ENCODE data around the gene NRXN3.

The NRXN3 gene

DNA sequence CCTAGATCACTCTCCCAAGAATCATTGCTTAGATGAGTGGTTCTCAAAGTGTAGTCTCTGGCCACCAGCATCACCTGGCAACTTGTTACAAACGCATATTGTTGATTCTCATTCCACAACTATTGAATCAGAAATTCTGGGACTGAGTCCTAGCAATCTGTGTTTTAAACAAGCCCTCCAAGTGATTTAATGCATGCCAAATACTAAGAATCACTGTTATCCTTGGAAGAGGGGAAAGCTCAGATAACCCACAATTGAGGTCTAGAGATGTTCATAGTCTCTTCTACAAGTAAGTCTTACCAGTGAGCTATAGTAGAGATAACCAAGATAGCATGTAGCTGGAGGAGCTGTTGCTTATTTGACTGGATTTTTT is 1374.5 kb downstream of the NRXN3 start:
- H3K4me3 ChIP-seq (ENCODE audit: low read depth, low read length) = no peak overlapping the region
- TF ChIP-seq, protein P1, sequence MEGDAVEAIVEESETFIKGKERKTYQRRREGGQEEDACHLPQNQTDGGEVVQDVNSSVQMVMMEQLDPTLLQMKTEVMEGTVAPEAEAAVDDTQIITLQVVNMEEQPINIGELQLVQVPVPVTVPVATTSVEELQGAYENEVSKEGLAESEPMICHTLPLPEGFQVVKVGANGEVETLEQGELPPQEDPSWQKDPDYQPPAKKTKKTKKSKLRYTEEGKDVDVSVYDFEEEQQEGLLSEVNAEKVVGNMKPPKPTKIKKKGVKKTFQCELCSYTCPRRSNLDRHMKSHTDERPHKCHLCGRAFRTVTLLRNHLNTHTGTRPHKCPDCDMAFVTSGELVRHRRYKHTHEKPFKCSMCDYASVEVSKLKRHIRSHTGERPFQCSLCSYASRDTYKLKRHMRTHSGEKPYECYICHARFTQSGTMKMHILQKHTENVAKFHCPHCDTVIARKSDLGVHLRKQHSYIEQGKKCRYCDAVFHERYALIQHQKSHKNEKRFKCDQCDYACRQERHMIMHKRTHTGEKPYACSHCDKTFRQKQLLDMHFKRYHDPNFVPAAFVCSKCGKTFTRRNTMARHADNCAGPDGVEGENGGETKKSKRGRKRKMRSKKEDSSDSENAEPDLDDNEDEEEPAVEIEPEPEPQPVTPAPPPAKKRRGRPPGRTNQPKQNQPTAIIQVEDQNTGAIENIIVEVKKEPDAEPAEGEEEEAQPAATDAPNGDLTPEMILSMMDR (IDR thresholded peaks at IDR 0.05; ENCODE audit: insufficient read depth, low read depth, low read length, missing control alignments) = no peak
- DNase-seq (ENCODE audit: low read depth) = no peak

- TF ChIP-seq, protein P1 (IDR thresholded peaks at IDR 0.05; ENCODE audit: insufficient read depth, low read depth, low read length, missing control alignments) = no peak
- no peak for DNase-seq (ENCODE audit: low read depth)
- no peak overlapping the region for H3K4me3 ChIP-seq (ENCODE audit: low read depth, low read length)
Measured at GRCh38 chr14:79548836-79549235, 1378.7 kb downstream of the NRXN3 start.

- TF ChIP-seq, protein P1 (IDR thresholded peaks at IDR 0.05; ENCODE audit: insufficient read depth, low read depth, low read length, missing control alignments) = no peak
- no peak overlapping the region for H3K4me3 ChIP-seq (ENCODE audit: low read depth, low read length)
Measured at GRCh38 chr14:79549515-79549914, 1379.3 kb downstream of the NRXN3 start.

DNA sequence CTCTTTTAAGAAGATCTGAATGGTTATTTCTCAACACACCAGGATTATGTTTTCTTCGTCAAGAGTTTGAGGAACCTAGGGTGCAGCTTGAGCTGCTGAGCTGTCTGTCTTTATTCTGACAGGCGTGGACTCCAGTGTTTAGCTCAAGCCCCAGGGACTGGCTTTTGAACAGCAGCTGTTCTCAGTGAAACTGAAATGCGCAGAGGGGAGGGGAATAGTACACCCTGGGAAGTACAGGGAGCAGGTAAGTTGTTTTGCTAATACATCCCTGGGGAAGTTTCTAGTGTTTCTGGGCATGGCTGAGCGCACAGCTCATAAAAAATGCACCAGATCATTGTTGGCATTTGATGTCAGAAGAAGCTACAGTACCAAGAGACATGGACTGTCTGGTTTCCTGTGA is 1381.3 kb downstream of the NRXN3 start:
- no peak for DNase-seq (ENCODE audit: low read depth)
- TF ChIP-seq, protein P1 (IDR thresholded peaks at IDR 0.05; ENCODE audit: insufficient read depth, low read depth, low read length, missing control alignments) = no peak

More at GRCh38 chr14:79549515-79549914, 1379.3 kb downstream of the NRXN3 start:
- no peak for DNase-seq (ENCODE audit: low read depth)

DNA sequence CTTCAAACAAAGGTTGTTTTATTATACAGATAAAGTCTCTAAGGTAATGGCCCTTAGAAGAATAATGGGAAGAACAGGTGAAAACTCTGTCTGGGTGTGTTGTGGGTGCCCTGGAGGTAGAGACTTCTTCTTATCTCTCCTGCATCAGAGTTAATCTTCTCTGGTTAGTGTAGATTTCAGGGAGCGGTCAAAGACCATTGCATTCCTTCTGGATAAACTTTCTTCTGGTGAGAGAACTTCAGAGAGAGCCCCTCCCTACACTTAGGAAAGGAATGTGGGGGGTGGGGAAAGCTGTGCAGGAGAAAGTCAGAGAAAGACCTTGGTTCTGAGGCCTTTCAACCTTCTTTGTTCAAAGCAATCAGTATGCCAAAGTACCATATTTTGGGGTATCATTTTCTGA is 1382.6 kb downstream of the NRXN3 start:
- no peak overlapping the region for H3K4me3 ChIP-seq (ENCODE audit: low read depth, low read length)
- TF ChIP-seq, protein P1 (IDR thresholded peaks at IDR 0.05; ENCODE audit: insufficient read depth, low read depth, low read length, missing control alignments) = no peak
- no peak for DNase-seq (ENCODE audit: low read depth)

More for the DNA sequence above, 1381.3 kb downstream of the NRXN3 start:
- H3K4me3 ChIP-seq (ENCODE audit: low read depth, low read length) = no peak overlapping the region

- no peak overlapping the region for H3K4me3 ChIP-seq (ENCODE audit: low read depth, low read length)
- TF ChIP-seq, protein P1 (IDR thresholded peaks at IDR 0.05; ENCODE audit: insufficient read depth, low read depth, low read length, missing control alignments) = no peak
- no peak for DNase-seq (ENCODE audit: low read depth)
Measured at GRCh38 chr14:79554816-79555215, 1384.6 kb downstream of the NRXN3 start.

DNA sequence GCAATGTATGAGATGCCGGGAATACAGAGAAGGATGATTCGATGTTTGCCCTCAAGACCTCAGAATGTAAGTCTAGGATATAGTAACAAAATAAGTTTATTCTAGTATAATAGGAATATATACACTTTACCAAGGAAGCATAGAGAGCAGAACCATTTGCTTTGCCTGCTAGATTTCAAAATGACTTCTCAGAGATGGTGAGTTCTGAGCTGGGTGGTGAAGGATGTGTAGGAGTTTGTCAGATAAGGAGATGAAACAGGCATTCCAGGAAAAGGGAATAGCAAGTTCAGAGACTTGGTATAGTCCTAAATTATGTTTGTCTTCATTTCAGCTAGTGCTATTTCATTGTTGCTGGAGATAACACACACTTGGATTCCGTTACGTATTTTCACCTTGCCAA is 1385.3 kb downstream of the NRXN3 start:
- DNase-seq (ENCODE audit: low read depth) = no peak
- no peak overlapping the region for H3K4me3 ChIP-seq (ENCODE audit: low read depth, low read length)
- TF ChIP-seq, protein P1 (IDR thresholded peaks at IDR 0.05; ENCODE audit: insufficient read depth, low read depth, low read length, missing control alignments) = no peak
